Adrenal gland (tissue), 12 donors: Measurements from ENCODE around the gene ACYP1. TPM values are rescaled to one million over a fixed set of nuclear protein-coding genes. Genes with fewer than 3 reads are reported as not detected.

Experiments
- DNase-seq, 7 donors: peaks; one replicate each; pipeline ENCODE4 v3.0.0-alpha.2; 2019 to 2020
- H3K27ac ChIP-seq, 5 donors: fragments of 200-600 bp; sonication (generic) in 4 of 5; 1 replicate in 3 of 5; 2 replicates in 2 of 5; pipeline versions ENCODE4 v1.5.1 to v1.8.0; 2016 to 2020; ENCODE audit warnings: mild to moderate bottlenecking in 1 of 5
- H3K27me3 ChIP-seq: fragments of 200-600 bp; 2 replicates; pipeline ENCODE4 v1.8.0; 2021
- H3K36me3 ChIP-seq, 2 donors: fragments of 200-600 bp; replicated peaks in 1 of 2; 1 replicate in 1 of 2; 2 replicates in 1 of 2; pipeline versions ENCODE4 v1.5.1 to v1.8.0; 2018 to 2022
- H3K4me1 ChIP-seq, 2 donors: fragments of 200-600 bp; replicated peaks in 1 of 2; 1 replicate in 1 of 2; 2 replicates in 1 of 2; pipeline versions ENCODE4 v1.5.1 to v1.8.0; 2018 to 2021
- H3K4me3 ChIP-seq, 4 donors: fragments of 200-600 bp; sonication (generic) in 3 of 4; one replicate each; pipeline ENCODE4 v1.5.1; 2016 to 2018
- H3K9me3 ChIP-seq, 3 donors: fragments of 200-600 bp; sonication (generic) in 1 of 3; replicated peaks in 1 of 3; 1 replicate in 2 of 3; 2 replicates in 1 of 3; pipeline versions ENCODE4 v1.5.1 to v1.8.0; 2016 to 2021
- CTCF ChIP-seq, 6 experiments: fragments of 450-650 bp in 4 of 6; fragments of 200-600 bp in 2 of 6; sonication (generic) in 1 of 6; IDR thresholded peaks; 1 replicate in 5 of 6; 2 replicates in 1 of 6; pipeline versions ENCODE4 v1.5.1 to v1.8.0; 2016 to 2021; ENCODE audit warnings: antibody characterized with exemption in 6 of 6, mild to moderate bottlenecking in 2 of 6, moderate library complexity in 1 of 6
- POLR2A ChIP-seq, 2 donors: fragments of 450-650 bp; IDR thresholded peaks; one replicate each; pipeline ENCODE4 v1.6.1; 2017; ENCODE audit warnings: antibody characterized with exemption in 2 of 2, mild to moderate bottlenecking in 2 of 2, moderate library complexity in 1 of 2
- WGBS, 4 donors: extraction: QIAGEN DNeasy Blood & Tissue Kit in 2 of 4; methylation state at CpG; one replicate each; pipeline versions ENCODE4 v1.1.5 to v1.1.7; 2013 to 2017; 5-methylcytosine and 5-hydroxymethylcytosine counted together
- intact Hi-C, 2 donors: fragments of 100-400 bp; cut with DNase I; formaldehyde crosslinking; loops; one replicate each; pipeline versions ENCODE4 v1.14.1 to v1.15.0; 2022 to 2023
- polyA plus RNA-seq, 3 donors: library from polyadenylated mRNA; stranded (reverse); fragments of 200-250 nt in 2 of 3; fragments of 350-450 nt in 1 of 3; fragmentation: Illumina TruSeq in 1 of 3; extraction: RNeasy Lipid Tissue Mini Kit (QIAGEN cat#74804) in 1 of 3; gene quantifications; one replicate each; pipeline ENCODE4 v1.2.3, GENCODE V29; 2013 to 2014
- total RNA-seq, 9 donors: library from RNA; depleted of rRNA in 4 of 9; stranded (reverse); fragments of >200 nt in 4 of 9; fragments of 120-200 nt in 1 of 9; fragmentation: NEBNext Ultra II Directional in 1 of 9; extraction: Animal tissue kit (Norgen Biotek cat#: 25700) in 1 of 9; gene quantifications; one replicate each; pipeline versions ENCODE4 v1.1.0 to v1.2.4, GENCODE V29; 2013 to 2023
- donor health status: healthy with polysubstance abuse.
- donor health status: Bipolar disorder and iron deficiency.
- donor health status: DM: yes; HTN: yes; CAD: no.
- donor health status: DM: no; HTN: no; CAD: no.
- donor health status: DM: no; HTN: no; CAD: no.
- donor health status: DM: yes; HTN: yes; CAD: no.

Gene ACYP1
- total and polyA plus RNA-seq, 12 donors, result 11.5 to 73.0 (median 23.7) TPM

- TF ChIP-seq POLR2A (IDR thresholded peaks at IDR 0.05), result no peak
- TF ChIP-seq CTCF (IDR thresholded peaks at IDR 0.05), result no peak
- no peaks in the 10 kb centered on the region for H3K9me3 ChIP-seq
- WGBS, 4 donors, result 49 to 100% (median 73%) methylated on average over 2 of the region's 2 CpGs
- intact Hi-C loops, result loop anchor here in 1 of 2 donors (10.0 kb wide), 1 partner anchor 56 kb away; the partner anchor contains the start of gene EIF2B2
- no peaks in the 10 kb centered on the region for H3K27me3 ChIP-seq
- DNase-seq, result no peak
- no peak overlapping the region for H3K4me3 ChIP-seq
- no peak overlapping the region for H3K27ac ChIP-seq
- peaks cover 0 to 12% of the 10 kb centered on the region in 2 donors for H3K4me1 ChIP-seq
- no peaks in the 10 kb centered on the region for H3K36me3 ChIP-seq
Observed at GRCh38 chr14:75060420-75060819, 3.4 kb downstream of the ACYP1 start.

GRCh38 chr14:75059642-75060041 is 4.2 kb downstream of the ACYP1 start:
- intact Hi-C loops, result loop anchor here in 1 of 2 donors (10.0 kb wide), 1 partner anchor 55 kb away; the partner anchor contains the start of gene EIF2B2
- no peak for DNase-seq
- H3K36me3 ChIP-seq, result no peaks in the 10 kb centered on the region
- 77 to 88% (median 87%) methylated on average over 2 of the region's 2 CpGs for WGBS, 4 donors
- no peak for TF ChIP-seq POLR2A (IDR thresholded peaks at IDR 0.05)
- no peak for TF ChIP-seq CTCF (IDR thresholded peaks at IDR 0.05)
- H3K9me3 ChIP-seq, result no peaks in the 10 kb centered on the region
- peaks cover 0 to 12% of the 10 kb centered on the region in 2 donors for H3K4me1 ChIP-seq
- H3K27ac ChIP-seq, result no peak overlapping the region
- no peaks in the 10 kb centered on the region for H3K27me3 ChIP-seq
- no peak overlapping the region for H3K4me3 ChIP-seq

- intact Hi-C loops, result no loop called here
- TF ChIP-seq POLR2A (IDR thresholded peaks at IDR 0.05) (no peak), CTCF (IDR thresholded peaks at IDR 0.05) (no peak)
- H3K4me3 ChIP-seq, result no peak overlapping the region
- no peaks in the 10 kb centered on the region for H3K27me3 ChIP-seq
- 51 to 62% (median 56%) methylated on average over 1 of the region's 1 CpG for WGBS, 4 donors
- H3K4me1 ChIP-seq, result peaks cover 16 to 33% of the 10 kb centered on the region in 2 donors
- no peak overlapping the region for H3K27ac ChIP-seq
- no peak for DNase-seq
- no peaks in the 10 kb centered on the region for H3K36me3 ChIP-seq
- no peaks in the 10 kb centered on the region for H3K9me3 ChIP-seq
Observed at GRCh38 chr14:75054421-75054820, 9.4 kb downstream of the ACYP1 start.

- no peak for TF ChIP-seq POLR2A (IDR thresholded peaks at IDR 0.05)
- TF ChIP-seq CTCF (IDR thresholded peaks at IDR 0.05), result no peak
- DNase-seq, result peak in 2 of 7 donors; percentile 54 to 59
- peak overlapping the region in 2 of 5 donors; percentile 4 to 53 for H3K27ac ChIP-seq
- intact Hi-C loops, result no loop called here
- H3K27me3 ChIP-seq, result no peaks in the 10 kb centered on the region
- no peaks in the 10 kb centered on the region for H3K36me3 ChIP-seq
- no peaks in the 10 kb centered on the region for H3K9me3 ChIP-seq
- WGBS, 4 donors, result 27 to 36% (median 33%) methylated on average over 5 of the region's 5 CpGs
- peaks cover 24 to 40% of the 10 kb centered on the region in 2 donors for H3K4me1 ChIP-seq
- H3K4me3 ChIP-seq, result no peak overlapping the region
Observed at GRCh38 chr14:75053396-75054291, 10.2 kb downstream of the ACYP1 start.
